IMR-90 (cell line): Measurements from ENCODE around the gene ZBED4. TPM values are rescaled to one million over a fixed set of nuclear protein-coding genes. Genes with fewer than 3 reads are reported as not detected.

Experiments used
- ATAC-seq: fragments of 200-7000 bp; cut with Tn5 transposase; 2 replicates; pipeline ENCODE4 v1.9.1; 2020; ENCODE audit warnings: low read depth, mild to moderate bottlenecking, moderate library complexity
- BruUV-seq: library from RNA; stranded (reverse); fragments of 400-500 nt; replicated peaks from 2 replicates; lab custom pipeline; 2021; lab: Mats Ljungman, UMichigan
- CTCF ChIA-PET: fragments of 300-600 bp; formaldehyde crosslinking; extraction: SDS; loops from one replicate; lab custom pipeline; 2021; ENCODE audit warnings: antibody characterized with exemption; lab: Yijun Ruan, JAX
- POLR2A ChIA-PET: fragments of 300-600 bp; sonication (Branson Sonifier 250); formaldehyde crosslinking; loops from one replicate; lab custom pipeline; 2022; ENCODE audit warnings: antibody characterized with exemption; ENCODE audit not compliant: unreplicated experiment; lab: Charles Lee
- DNase-seq: peaks from one replicate; pipeline ENCODE4 v3.0.0; 2013
- H2AFZ ChIP-seq: replicated peaks from 2 replicates; pipeline ENCODE3; 2013; ENCODE audit warnings: low read length, mild to moderate bottlenecking; ENCODE audit not compliant: poor library complexity
- H2AK5ac ChIP-seq: 2 replicates; pipeline ENCODE4 v1.6.1; 2013; ENCODE audit warnings: low read depth, low read length, inconsistent platforms
- H2AK9ac ChIP-seq: replicated peaks from 2 replicates; pipeline ENCODE3; 2013; ENCODE audit warnings: mild to moderate bottlenecking, low read depth, low read length, moderate library complexity; ENCODE audit not compliant: poor library complexity
- H2BK120ac ChIP-seq: 2 replicates; pipeline ENCODE4 v1.6.1; 2013; ENCODE audit warnings: low read depth, low read length, inconsistent platforms
- H2BK15ac ChIP-seq: 3 replicates; pipeline ENCODE4 v1.6.1; 2013; ENCODE audit warnings: low read depth, low read length, inconsistent platforms
- H2BK20ac ChIP-seq: 2 replicates; pipeline ENCODE4 v1.6.1; 2013; ENCODE audit warnings: low read depth, mild to moderate bottlenecking, inconsistent platforms, low read length, moderate library complexity
- H2BK5ac ChIP-seq: 2 replicates; pipeline ENCODE4 v1.6.1; 2013; ENCODE audit warnings: mild to moderate bottlenecking, low read depth, low read length, inconsistent platforms; ENCODE audit not compliant: poor library complexity, severe bottlenecking
- H3K14ac ChIP-seq: replicated peaks from 2 replicates; pipeline ENCODE4 v1.6.1; 2013; ENCODE audit warnings: low read depth, low read length, inconsistent platforms
- H3K18ac ChIP-seq: 2 replicates; pipeline ENCODE4 v1.6.1; 2013; ENCODE audit warnings: low read depth, low read length, control low read depth
- H3K23ac ChIP-seq: 2 replicates; pipeline ENCODE4 v1.6.1; 2013; ENCODE audit warnings: low read depth, low read length, inconsistent platforms
- H3K27ac ChIP-seq: 2 replicates; pipeline ENCODE4 v1.5.1; 2013; ENCODE audit warnings: mild to moderate bottlenecking, control low read depth, low read length; ENCODE audit not compliant: insufficient read depth
- H3K27me3 ChIP-seq: 2 replicates; pipeline ENCODE4 v1.6.1; 2013; ENCODE audit warnings: low read length; ENCODE audit not compliant: control insufficient read depth, insufficient read depth
- H3K36me3 ChIP-seq: 2 replicates; pipeline ENCODE4 v1.6.1; 2013; ENCODE audit warnings: low read length, mixed read lengths; ENCODE audit not compliant: control insufficient read depth, insufficient read depth
- H3K4ac ChIP-seq: 2 replicates; pipeline ENCODE4 v1.6.1; 2013; ENCODE audit warnings: low read depth, low read length, inconsistent platforms
- H3K4me1 ChIP-seq: 2 replicates; pipeline ENCODE4 v1.6.1; 2013; ENCODE audit warnings: low read length, mixed read lengths; ENCODE audit not compliant: control insufficient read depth, insufficient read depth
- H3K4me2 ChIP-seq: 2 replicates; pipeline ENCODE4 v1.6.1; 2013; ENCODE audit warnings: low read depth, mild to moderate bottlenecking, control low read depth, low read length, moderate library complexity
- H3K4me3 ChIP-seq: 2 replicates; pipeline ENCODE4 v1.5.1; 2013; ENCODE audit warnings: low read depth, mild to moderate bottlenecking, control low read depth, low read length, moderate library complexity; ENCODE audit not compliant: insufficient read depth
- H3K56ac ChIP-seq: 2 replicates; pipeline ENCODE4 v1.6.1; 2013; ENCODE audit warnings: low read length, inconsistent platforms; ENCODE audit not compliant: insufficient read depth; ENCODE audit errors: extremely low read depth
- H3K79me1 ChIP-seq, 2 experiments: 2 replicates each; pipeline ENCODE4 v1.6.1; 2013; ENCODE audit warnings: low read length in 2 of 2, inconsistent platforms in 1 of 2, low read depth in 1 of 2
- H3K9ac ChIP-seq: 2 replicates; pipeline ENCODE4 v1.6.1; 2013; ENCODE audit warnings: low read depth, low read length, control low read depth
- H3K9me1 ChIP-seq: 2 replicates; pipeline ENCODE4 v1.6.1; 2013; ENCODE audit warnings: low read length, inconsistent platforms; ENCODE audit not compliant: insufficient read depth
- H3K9me3 ChIP-seq: 2 replicates; pipeline ENCODE4 v1.6.1; 2013; ENCODE audit warnings: low read length; ENCODE audit not compliant: control insufficient read depth, insufficient read depth
- H4K20me1 ChIP-seq: 2 replicates; pipeline ENCODE4 v1.6.1; 2013; ENCODE audit warnings: low read length, inconsistent platforms; ENCODE audit not compliant: insufficient read depth
- H4K5ac ChIP-seq: 2 replicates; pipeline ENCODE4 v1.6.1; 2013; ENCODE audit warnings: mild to moderate bottlenecking, low read depth, low read length, control low read depth
- H4K8ac ChIP-seq, 2 experiments: 2 replicates each; pipeline ENCODE4 v1.6.1; 2013; ENCODE audit warnings: low read depth in 2 of 2, low read length in 2 of 2, control low read depth in 1 of 2, inconsistent platforms in 1 of 2
- H4K91ac ChIP-seq: 2 replicates; pipeline ENCODE4 v1.6.1; 2013; ENCODE audit warnings: low read depth, low read length, inconsistent platforms; ENCODE audit not compliant: insufficient read depth
- CEBPB ChIP-seq: IDR thresholded peaks from 2 replicates; pipeline ENCODE4 v1.6.1; 2012; ENCODE audit warnings: low read depth, low read length, improper control_type of control experiment
- CHD1 ChIP-seq: IDR thresholded peaks from 2 replicates; pipeline ENCODE4 v1.6.1; 2012; ENCODE audit warnings: low read depth, low read length, improper control_type of control experiment
- CTCF ChIP-seq: conservative IDR thresholded peaks from 2 replicates; pipeline ENCODE4 v1.5.1; 2012; ENCODE audit warnings: mild to moderate bottlenecking, low read depth, low read length, improper control_type of control experiment
- ELK1 ChIP-seq: fragments of 150-350 bp; IDR thresholded peaks from 2 replicates; pipeline ENCODE4 v1.6.1; 2016; ENCODE audit warnings: low read depth, mild to moderate bottlenecking, low read length, moderate library complexity, borderline replicate concordance
- FOS ChIP-seq: fragments of 150-350 bp; IDR thresholded peaks from 2 replicates; pipeline ENCODE4 v1.6.1; 2016; ENCODE audit warnings: low read depth, low read length
- MXI1 ChIP-seq: IDR thresholded peaks from 2 replicates; pipeline ENCODE4 v1.6.1; 2012; ENCODE audit warnings: low read depth, mild to moderate bottlenecking, low read length, moderate library complexity, borderline replicate concordance
- NFE2L2 ChIP-seq: fragments of 150-350 bp; IDR thresholded peaks from 2 replicates; pipeline ENCODE4 v1.6.1; 2016; ENCODE audit warnings: low read depth, mild to moderate bottlenecking, low read length
- POLR2A ChIP-seq: IDR thresholded peaks from 2 replicates; pipeline ENCODE4 v1.6.1; 2012; ENCODE audit warnings: mild to moderate bottlenecking, low read depth, low read length
- RAD21 ChIP-seq: IDR thresholded peaks from 2 replicates; pipeline ENCODE4 v1.6.1; 2012; ENCODE audit warnings: low read length, improper control_type of control experiment
- RCOR1 ChIP-seq: IDR thresholded peaks from 2 replicates; pipeline ENCODE4 v1.6.1; 2012; ENCODE audit warnings: mild to moderate bottlenecking, low read length, improper control_type of control experiment; ENCODE audit not compliant: insufficient replicate concordance
- WGBS, 2 experiments: methylation state at CpG; one replicate each; pipeline versions ENCODE4 v1.1.5 to v1.1.7; 2013; ENCODE audit warnings: missing lambda C conversion rate in 2 of 2; ENCODE audit not compliant: insufficient read length in 1 of 2; ENCODE audit errors: extremely low coverage in 2 of 2; 5-methylcytosine and 5-hydroxymethylcytosine counted together
- dilution Hi-C: fragments of 300-500 bp; cut with HindIII; formaldehyde crosslinking; loops from one replicate; pipeline ENCODE4 v1.14.3; 2018; ENCODE audit warnings: low sequenced_read_pairs; ENCODE audit not compliant: unreplicated experiment
- in situ Hi-C: fragments of 300-500 bp; cut with MboI; formaldehyde crosslinking; loops from 3 replicates; pipeline ENCODE4 v1.14.3; 2019; ENCODE audit warnings: low sequenced_read_pairs, inconsistent platforms, mixed read lengths
- intact Hi-C: fragments of 100-400 bp; cut with micrococcal nuclease; formaldehyde crosslinking; loops from 2 replicates; pipeline ENCODE4 v1.10.0; 2022
- polyA plus RNA-seq, 3 experiments: library from polyadenylated mRNA; depleted of rRNA; stranded (reverse); fragments of >200 nt; gene quantifications; 2 replicates each; pipeline ENCODE4 v1.2.3, GENCODE V29; 2012; ENCODE audit warnings: low replicate concordance in 1 of 3
- total RNA-seq: library from RNA; depleted of rRNA; stranded (reverse); fragments of >200 nt; gene quantifications from 2 replicates; pipeline ENCODE4 v1.2.3, GENCODE V29; 2012

Gene ZBED4
- total and polyA plus RNA-seq, 2 of the 4 experiments (the other 2 are of a cell fraction) = 9.3 to 10.5 TPM

GRCh38 chr22:49850021-49850911, 3.4 kb upstream of the ZBED4 start:
- Histone ChIP-seq H2BK5ac (no peak overlapping the region), H3K4me1 (peaks cover 2% of the 10 kb centered on the region), H3K27ac (no peak overlapping the region), H3K36me3 (no peaks in the 10 kb centered on the region; the same call in 1 of the 2 replicates), H3K4me2 (no peak overlapping the region), H3K4ac (no peak overlapping the region), H2BK120ac (no peak overlapping the region), H3K23ac (no peak overlapping the region), H3K14ac (no peak overlapping the region), H4K8ac (no peak overlapping the region), H3K18ac (no peak overlapping the region), H3K56ac (no peak overlapping the region), H3K9me3 (no peaks in the 10 kb centered on the region), H3K79me1 (peaks cover 6 to 9% of the 10 kb centered on the region in 2 experiments; a peak in 3 of 4 replicates), H4K5ac (no peak overlapping the region), H4K91ac (no peak overlapping the region), H3K27me3 (peaks cover 53% of the 10 kb centered on the region), H2AFZ (peak overlapping the region; percentile 44), H3K9ac (no peak overlapping the region), H3K9me1 (no peaks in the 10 kb centered on the region), H4K20me1 (peaks cover 11% of the 10 kb centered on the region), H3K4me3 (no peak overlapping the region), H2BK20ac (no peak overlapping the region), H2AK9ac (no peak overlapping the region), H2AK5ac (no peak overlapping the region), H2BK15ac (no peak overlapping the region)
- dilution Hi-C loops = no loop called here
- intact Hi-C loops = no loop called here
- ATAC-seq (no peak), DNase-seq (no peak)
- in situ Hi-C loops = no loop called here
- no peak for TF ChIP-seq POLR2A
- no peak for TF ChIP-seq NFE2L2
- TF ChIP-seq MXI1 = no peak
- no peak for TF ChIP-seq CEBPB
- no peak for TF ChIP-seq CTCF
- TF ChIP-seq ELK1 = no peak
- no peak for TF ChIP-seq RAD21
- no peak for TF ChIP-seq CHD1
- TF ChIP-seq FOS = no peak
- TF ChIP-seq RCOR1 = no peak
- BruUV-seq = no TSS peak
- CTCF ChIA-PET = no interaction called here
- 46% methylated on average over 16 of the region's 31 CpGs; no CpG with 5 or more reads in 1 of the 2 experiments for WGBS, 2 experiments
- POLR2A ChIA-PET = no interaction called here
